NT2/D1 (cell line): ENCODE data around the gene HEXB.

Experiments
- SUZ12 ChIP-seq: IDR thresholded peaks from 2 replicates; pipeline ENCODE4 v1.6.1; 2011; ENCODE audit not compliant: insufficient read length, insufficient read depth; ENCODE audit errors: extremely low read depth
- YY1 ChIP-seq: IDR thresholded peaks from 2 replicates; pipeline ENCODE4 v1.6.1; 2011; ENCODE audit not compliant: insufficient read length, insufficient read depth
- ZNF274 ChIP-seq: IDR thresholded peaks from 2 replicates; pipeline ENCODE4 v1.6.1; 2011; ENCODE audit warnings: mild to moderate bottlenecking, low read depth, low read length

GRCh38 chr5:74684900-74685851 is at the start of gene HEXB:
- TF ChIP-seq YY1 (no peak), ZNF274 (no peak), SUZ12 (no peak)
